Measurements from ENCODE around the gene RNF38.

Gene RNF38

GRCh38 chr9:36289836-36290435, 110.1 kb downstream of the RNF38 start:
- DNase-seq, result no peak

- no peak for DNase-seq
These were observed 112.0 kb downstream of the RNF38 start for GRCh38 chr9:36288070-36288469.
